Activated CD4-positive, alpha-beta T cell treated with anti-CD3 and anti-CD28 coated beads for 36 hours (primary cell): ENCODE data around the gene CACNA1I. TPM values are rescaled to one million over a fixed set of nuclear protein-coding genes. Genes with fewer than 3 reads are reported as not detected.
"Not testable (repeated sequence)": the region's sequence is repeated elsewhere in the genome, so short reads cannot be mapped to it uniquely, and the experiment has no call there.

ENCODE experiments used
- ATAC-seq: fragments of 200-7000 bp; cut with Tn5 transposase; one replicate; pipeline ENCODE4 v1.10.0; 2021; ENCODE audit warnings: mild to moderate bottlenecking, moderate library complexity
- CTCF ChIA-PET: fragments of 350-600 bp; sonication (Branson Sonifier 250); formaldehyde crosslinking; loops from one replicate; lab custom pipeline; 2021; ENCODE audit warnings: antibody characterized with exemption; lab: Charles Lee
- POLR2A ChIA-PET: fragments of 350-600 bp; sonication (Branson Sonifier 250); formaldehyde crosslinking; loops from one replicate; lab custom pipeline; 2021; ENCODE audit warnings: antibody characterized with exemption, inconsistent platforms; lab: Charles Lee
- DNase-seq: peaks from one replicate; pipeline ENCODE4 v3.0.0-alpha.2; 2020
- H3K27ac Mint-ChIP-seq: one replicate; pipeline ENCODE4 v1.8.0; 2021; ENCODE audit warnings: mixed read lengths
- H3K27me3 Mint-ChIP-seq: one replicate; pipeline ENCODE4 v1.8.0; 2021; ENCODE audit warnings: mixed read lengths
- H3K36me3 Mint-ChIP-seq: one replicate; pipeline ENCODE4 v1.8.0; 2021; ENCODE audit warnings: low read depth, mixed read lengths
- H3K4me1 Mint-ChIP-seq: one replicate; pipeline ENCODE4 v1.8.0; 2021; ENCODE audit warnings: mixed read lengths
- H3K4me3 Mint-ChIP-seq: one replicate; pipeline ENCODE4 v1.8.0; 2021; ENCODE audit warnings: mild to moderate bottlenecking, moderate library complexity, mixed read lengths
- H3K9me3 Mint-ChIP-seq: one replicate; pipeline ENCODE4 v1.8.0; 2021; ENCODE audit warnings: low read depth, mixed read lengths
- intact Hi-C, 2 experiments: fragments of 100-400 bp; cut with DNase I in 1 of 2; cut with micrococcal nuclease in 1 of 2; formaldehyde crosslinking; loops; one replicate each; pipeline versions ENCODE4 v1.14.2 to v1.15.1; 2022 to 2024; cut with DNase I, micrococcal nuclease
- total RNA-seq, 2 experiments: library from RNA; stranded (reverse); gene quantifications; one replicate each; pipeline ENCODE4 v1.2.3, GENCODE V29; 2021

The CACNA1I gene
- total RNA-seq, 2 experiments from 2014 or later: 0.37 to 0.39 TPM

DNA sequence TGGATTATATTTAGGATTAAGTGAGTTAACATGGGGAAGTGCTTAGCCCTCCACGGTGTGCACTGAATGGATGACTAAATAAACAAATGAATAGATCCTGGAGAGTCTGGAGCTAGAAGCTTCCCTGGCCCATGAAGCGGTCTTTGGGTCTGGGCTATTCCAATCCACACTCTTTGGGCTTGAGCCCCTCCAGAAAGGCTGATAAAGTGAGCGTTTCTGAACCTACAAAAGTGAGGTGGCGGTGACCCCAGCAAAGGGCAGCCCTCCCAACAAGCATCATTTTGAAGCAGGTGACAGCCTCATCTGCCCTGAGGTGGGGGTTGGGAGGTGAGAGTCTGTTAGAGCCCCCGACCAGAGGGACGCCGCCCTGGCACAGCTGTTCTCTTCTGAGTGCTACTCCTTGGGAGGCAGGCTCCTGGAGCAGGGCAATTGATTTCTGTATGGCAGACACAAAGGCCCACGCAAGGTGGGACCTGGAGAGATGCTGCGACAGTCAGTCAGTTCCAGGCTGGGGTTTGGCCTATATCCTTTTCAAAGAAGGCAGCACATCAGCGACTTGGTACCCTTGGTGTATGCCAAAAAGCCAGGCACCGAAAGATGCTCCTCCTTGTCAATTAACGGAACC lies 157.8 kb downstream of the CACNA1I start:
- DNase-seq (no peak), ATAC-seq (no peak)
- POLR2A ChIA-PET: no interaction called here
- Mint-ChIP-seq H3K4me1 (no peaks in the 10 kb centered on the region), H3K36me3 (no peaks in the 10 kb centered on the region), H3K27me3 (no peaks in the 10 kb centered on the region), H3K27ac (no peak overlapping the region), H3K4me3 (no peak overlapping the region), H3K9me3 (no peaks in the 10 kb centered on the region)
- CTCF ChIA-PET: no interaction called here
- intact Hi-C loops: no loop called here

GRCh38 chr22:39729141-39729934 lies 158.8 kb downstream of the CACNA1I start:
- H3K4me3 Mint-ChIP-seq: no peak overlapping the region
- H3K36me3 Mint-ChIP-seq: no peaks in the 10 kb centered on the region
- CTCF ChIA-PET: no interaction called here
- POLR2A ChIA-PET: no interaction called here
- ATAC-seq (no peak), DNase-seq (no peak)
- H3K9me3 Mint-ChIP-seq: no peaks in the 10 kb centered on the region
- H3K4me1 Mint-ChIP-seq: no peaks in the 10 kb centered on the region
- no peaks in the 10 kb centered on the region for H3K27me3 Mint-ChIP-seq
- H3K27ac Mint-ChIP-seq: no peak overlapping the region
- intact Hi-C loops: no loop called here

DNA sequence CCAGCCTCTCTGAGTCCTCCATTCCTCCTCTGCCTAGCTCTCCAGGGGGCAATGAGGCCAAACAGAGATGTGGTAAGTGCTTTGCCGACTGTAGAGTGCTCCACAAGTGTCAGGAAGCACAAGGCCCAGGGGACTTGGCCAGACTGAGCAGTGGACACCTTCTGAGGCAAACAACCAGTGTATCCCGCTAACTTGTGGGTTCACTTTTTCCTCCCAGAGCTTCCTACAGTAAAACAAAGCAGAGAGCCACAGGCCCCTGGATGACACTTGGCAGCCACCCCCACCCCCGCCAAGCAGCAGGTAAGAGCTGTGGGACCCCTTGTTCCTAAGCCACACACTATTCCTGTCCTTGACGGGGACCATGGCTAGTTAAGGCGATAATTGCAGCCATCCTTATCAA lies 160.9 kb downstream of the CACNA1I start:
- Mint-ChIP-seq H3K4me1 (no peaks in the 10 kb centered on the region), H3K9me3 (no peaks in the 10 kb centered on the region), H3K27ac (no peak overlapping the region), H3K27me3 (peaks cover 4% of the 10 kb centered on the region), H3K4me3 (no peak overlapping the region), H3K36me3 (no peaks in the 10 kb centered on the region)
- ChIA-PET CTCF (interaction anchor here (0.7 kb wide), 1 partner anchor 99 kb away, joined by 4 read pairs; no protein-coding TSS in a partner anchor), POLR2A (no interaction called here)
- intact Hi-C loops: no loop called here
- no peak for ATAC-seq
- DNase-seq: no peak

- Mint-ChIP-seq H3K27ac (no peak overlapping the region), H3K4me1 (no peaks in the 10 kb centered on the region), H3K9me3 (no peaks in the 10 kb centered on the region), H3K27me3 (peaks cover 4% of the 10 kb centered on the region), H3K36me3 (no peaks in the 10 kb centered on the region), H3K4me3 (no peak overlapping the region)
- DNase-seq (no peak), ATAC-seq (no peak)
- POLR2A ChIA-PET: no interaction called here
- intact Hi-C loops: no loop called here
- CTCF ChIA-PET: interaction anchor here (0.7 kb wide), 1 partner anchor 99 kb away, joined by 4 read pairs; no protein-coding TSS in a partner anchor
Observed at GRCh38 chr22:39731881-39732555, 161.5 kb downstream of the CACNA1I start.

DNA sequence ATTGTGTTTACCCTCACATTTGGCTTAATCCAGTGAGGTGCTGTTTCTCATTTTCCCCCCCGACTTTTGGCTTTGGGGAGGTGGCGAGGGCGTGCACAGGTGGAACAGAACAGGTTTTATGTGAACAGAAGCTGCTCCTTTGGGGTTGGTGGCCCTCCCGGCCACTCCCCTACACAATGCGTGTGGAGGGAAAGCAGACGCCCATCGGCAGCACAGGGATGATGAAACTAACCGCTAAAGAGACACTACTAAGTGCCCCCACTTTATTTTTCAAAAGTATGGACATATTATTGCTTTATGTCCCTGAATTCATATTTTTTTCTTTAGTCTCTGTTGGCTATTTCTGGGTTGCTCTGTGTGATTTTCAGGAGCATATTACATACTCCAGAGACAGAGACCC lies 162.1 kb downstream of the CACNA1I start:
- POLR2A ChIA-PET: interaction anchor here (0.5 kb wide), 1 partner anchor 689 kb away, joined by 6 read pairs; no protein-coding TSS in a partner anchor
- CTCF ChIA-PET: no interaction called here

GRCh38 chr22:39733191-39733590 lies 162.6 kb downstream of the CACNA1I start:
- Mint-ChIP-seq H3K27ac (no peak overlapping the region), H3K4me3 (no peak overlapping the region), H3K27me3 (peaks cover 4% of the 10 kb centered on the region), H3K36me3 (no peaks in the 10 kb centered on the region), H3K4me1 (no peaks in the 10 kb centered on the region), H3K9me3 (no peaks in the 10 kb centered on the region)
- intact Hi-C loops: no loop called here
- DNase-seq (no peak), ATAC-seq (no peak)
- POLR2A ChIA-PET: interaction anchor here (0.5 kb wide), 1 partner anchor 689 kb away, joined by 6 read pairs; no protein-coding TSS in a partner anchor
- CTCF ChIA-PET: no interaction called here

More for the DNA sequence above, 162.1 kb downstream of the CACNA1I start:
- no peaks in the 10 kb centered on the region for H3K9me3 Mint-ChIP-seq
- peaks cover 4% of the 10 kb centered on the region for H3K27me3 Mint-ChIP-seq
- H3K36me3 Mint-ChIP-seq: no peaks in the 10 kb centered on the region
- no peaks in the 10 kb centered on the region for H3K4me1 Mint-ChIP-seq
- ATAC-seq (no peak), DNase-seq (no peak)
- H3K27ac Mint-ChIP-seq: no peak overlapping the region
- intact Hi-C loops: no loop called here
- H3K4me3 Mint-ChIP-seq: no peak overlapping the region

DNA sequence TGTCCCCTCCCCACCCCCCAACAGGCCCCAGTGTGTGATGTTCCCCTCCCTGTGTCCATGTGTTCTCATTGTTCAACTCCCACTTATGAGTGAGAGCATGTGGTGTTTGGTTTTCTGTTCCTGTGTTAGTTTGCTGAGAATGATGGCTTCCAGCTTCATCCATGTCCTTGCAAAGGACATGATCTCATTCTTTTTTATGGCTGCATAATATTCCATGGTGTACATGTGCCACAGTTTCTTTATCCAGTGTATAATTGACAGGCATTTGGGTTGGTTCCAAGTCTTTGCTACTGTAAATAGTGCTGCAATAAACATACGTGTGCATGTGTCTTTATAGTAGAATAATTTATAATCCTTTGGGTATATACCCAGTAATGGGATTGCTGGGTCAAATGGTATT lies 163.5 kb downstream of the CACNA1I start:
- DNase-seq, H3K27me3 Mint-ChIP-seq, POLR2A ChIA-PET, H3K4me3 Mint-ChIP-seq, CTCF ChIA-PET, H3K9me3 Mint-ChIP-seq, intact Hi-C loops, H3K27ac Mint-ChIP-seq, H3K4me1 Mint-ChIP-seq, ATAC-seq, H3K36me3 Mint-ChIP-seq: not testable (repeated sequence)

GRCh38 chr22:39734866-39735265 lies 164.3 kb downstream of the CACNA1I start:
- ChIA-PET CTCF (interaction anchor here (1.0 kb wide), 1 partner anchor 15 kb away, joined by 3 read pairs; no protein-coding TSS in a partner anchor), POLR2A (no interaction called here)
- intact Hi-C loops: no loop called here
- no peaks in the 10 kb centered on the region for H3K4me1 Mint-ChIP-seq
- DNase-seq (no peak), ATAC-seq (no peak)
- H3K9me3 Mint-ChIP-seq: no peaks in the 10 kb centered on the region
- H3K27ac Mint-ChIP-seq: no peak overlapping the region
- H3K27me3 Mint-ChIP-seq: peaks cover 4% of the 10 kb centered on the region
- H3K36me3 Mint-ChIP-seq: no peaks in the 10 kb centered on the region
- no peak overlapping the region for H3K4me3 Mint-ChIP-seq

GRCh38 chr22:39735776-39736175 lies 165.2 kb downstream of the CACNA1I start:
- ChIA-PET POLR2A (no interaction called here), CTCF (no interaction called here)
- H3K4me3 Mint-ChIP-seq: no peak overlapping the region
- intact Hi-C loops: no loop called here
- H3K9me3 Mint-ChIP-seq: no peaks in the 10 kb centered on the region
- DNase-seq (no peak), ATAC-seq (no peak)
- H3K27me3 Mint-ChIP-seq: peaks cover 4% of the 10 kb centered on the region
- H3K4me1 Mint-ChIP-seq: no peaks in the 10 kb centered on the region
- H3K36me3 Mint-ChIP-seq: no peaks in the 10 kb centered on the region
- no peak overlapping the region for H3K27ac Mint-ChIP-seq

GRCh38 chr22:39738746-39739145 lies 168.2 kb downstream of the CACNA1I start:
- Mint-ChIP-seq H3K4me1 (no peaks in the 10 kb centered on the region), H3K27ac (no peak overlapping the region), H3K27me3 (peaks cover 4% of the 10 kb centered on the region), H3K4me3 (no peak overlapping the region), H3K36me3 (no peaks in the 10 kb centered on the region), H3K9me3 (no peaks in the 10 kb centered on the region)
- DNase-seq (no peak), ATAC-seq (no peak)
- ChIA-PET CTCF (interaction anchor here (0.5 to 1.2 kb wide), 2 partner anchors 69 to 245 kb away, joined by 3 read pairs; no protein-coding TSS in a partner anchor), POLR2A (no interaction called here)
- intact Hi-C loops: no loop called here
